Measurements from ENCODE around the gene PCDHGB5.

DNA sequence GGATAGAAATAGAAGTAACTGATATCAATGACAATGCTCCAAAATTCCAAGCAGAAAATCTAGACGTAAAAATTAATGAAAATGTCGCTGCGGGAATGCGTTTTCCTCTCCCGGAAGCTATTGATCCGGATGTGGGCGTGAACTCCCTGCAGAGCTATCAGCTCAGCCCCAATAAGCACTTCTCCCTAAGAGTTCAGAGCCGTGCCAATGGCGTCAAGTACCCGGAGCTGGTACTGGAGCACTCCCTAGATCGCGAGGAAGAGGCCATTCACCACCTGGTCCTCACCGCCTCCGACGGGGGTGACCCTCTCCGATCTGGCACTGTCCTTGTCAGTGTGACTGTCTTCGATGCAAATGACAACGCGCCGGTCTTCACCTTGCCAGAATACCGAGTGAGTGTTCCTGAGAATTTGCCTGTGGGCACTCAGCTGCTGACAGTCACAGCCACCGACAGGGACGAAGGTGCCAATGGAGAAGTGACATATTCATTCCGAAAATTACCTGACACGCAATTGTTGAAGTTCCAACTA is 15.9 kb downstream of the PCDHGB5 start:
- TF ChIP-seq, protein P1, sequence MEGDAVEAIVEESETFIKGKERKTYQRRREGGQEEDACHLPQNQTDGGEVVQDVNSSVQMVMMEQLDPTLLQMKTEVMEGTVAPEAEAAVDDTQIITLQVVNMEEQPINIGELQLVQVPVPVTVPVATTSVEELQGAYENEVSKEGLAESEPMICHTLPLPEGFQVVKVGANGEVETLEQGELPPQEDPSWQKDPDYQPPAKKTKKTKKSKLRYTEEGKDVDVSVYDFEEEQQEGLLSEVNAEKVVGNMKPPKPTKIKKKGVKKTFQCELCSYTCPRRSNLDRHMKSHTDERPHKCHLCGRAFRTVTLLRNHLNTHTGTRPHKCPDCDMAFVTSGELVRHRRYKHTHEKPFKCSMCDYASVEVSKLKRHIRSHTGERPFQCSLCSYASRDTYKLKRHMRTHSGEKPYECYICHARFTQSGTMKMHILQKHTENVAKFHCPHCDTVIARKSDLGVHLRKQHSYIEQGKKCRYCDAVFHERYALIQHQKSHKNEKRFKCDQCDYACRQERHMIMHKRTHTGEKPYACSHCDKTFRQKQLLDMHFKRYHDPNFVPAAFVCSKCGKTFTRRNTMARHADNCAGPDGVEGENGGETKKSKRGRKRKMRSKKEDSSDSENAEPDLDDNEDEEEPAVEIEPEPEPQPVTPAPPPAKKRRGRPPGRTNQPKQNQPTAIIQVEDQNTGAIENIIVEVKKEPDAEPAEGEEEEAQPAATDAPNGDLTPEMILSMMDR (IDR thresholded peaks at IDR 0.05): no peak
- no peak for TF ChIP-seq POLR2A (IDR thresholded peaks at IDR 0.05)
